CD4-positive, CD25-positive, alpha-beta regulatory T cell (primary cell): ENCODE measurements around the gene NEDD4. TPM values are rescaled to one million over a fixed set of nuclear protein-coding genes. Genes with fewer than 3 reads are reported as not detected.
"Not testable (repeated sequence)": the region's sequence is repeated elsewhere in the genome, so short reads cannot be mapped to it uniquely, and the experiment has no call there.

Experiments used
- ATAC-seq, 2 donors: fragments of 150-1000 bp; cut with Tn5 transposase; one replicate each; pipeline ENCODE4 v1.10.0; 2021; ENCODE audit warnings: low read depth in 2 of 2, moderate number of reproducible peaks in 2 of 2, moderate library complexity in 1 of 2
- DNase-seq, 3 donors: peaks; one replicate each; pipeline versions ENCODE4 v3.0.0 to v3.0.0-alpha.2; 2012 to 2022; ENCODE audit warnings: mixed read lengths in 1 of 3
- H3K27ac ChIP-seq: one replicate; pipeline ENCODE4 v1.7.0; 2013; ENCODE audit warnings: mild to moderate bottlenecking, low read length; ENCODE audit not compliant: insufficient read depth, poor library complexity, severe bottlenecking
- H3K27me3 ChIP-seq: one replicate; pipeline ENCODE4 v1.7.0; 2013; ENCODE audit warnings: low read length; ENCODE audit not compliant: control insufficient read depth, insufficient read depth
- H3K36me3 ChIP-seq: one replicate; pipeline ENCODE4 v1.7.0; 2013; ENCODE audit warnings: mild to moderate bottlenecking, low read length, moderate library complexity; ENCODE audit not compliant: control insufficient read depth, insufficient read depth
- H3K4me1 ChIP-seq: 2 replicates; pipeline ENCODE4 v1.7.0; 2013; ENCODE audit warnings: mild to moderate bottlenecking, low read length; ENCODE audit not compliant: insufficient read depth, control insufficient read depth, poor library complexity, severe bottlenecking
- H3K4me3 ChIP-seq: one replicate; pipeline ENCODE4 v1.7.0; 2013; ENCODE audit warnings: low read depth, mild to moderate bottlenecking, low read length, moderate library complexity
- H3K9me3 ChIP-seq, 2 experiments: 1 replicate in 1 of 2; 2 replicates in 1 of 2; pipeline ENCODE4 v1.7.0; 2013; ENCODE audit warnings: low read length in 2 of 2, mild to moderate bottlenecking in 1 of 2, moderate library complexity in 1 of 2; ENCODE audit not compliant: control insufficient read depth in 2 of 2
- H3K27ac Mint-ChIP-seq, 3 donors: one replicate each; pipeline ENCODE4 v1.8.0; 2020 to 2022; ENCODE audit warnings: mild to moderate bottlenecking in 3 of 3, mixed read lengths in 3 of 3, moderate library complexity in 2 of 3
- H3K27me3 Mint-ChIP-seq: one replicate; pipeline ENCODE4 v1.8.0; 2022; ENCODE audit warnings: mild to moderate bottlenecking, mixed read lengths
- H3K36me3 Mint-ChIP-seq: one replicate; pipeline ENCODE4 v1.8.0; 2020; ENCODE audit warnings: mixed read lengths
- H3K4me1 Mint-ChIP-seq, 4 donors: one replicate each; pipeline ENCODE4 v1.8.0; 2020 to 2022; ENCODE audit warnings: mixed read lengths in 4 of 4, mild to moderate bottlenecking in 1 of 4
- H3K4me3 Mint-ChIP-seq, 4 donors: one replicate each; pipeline ENCODE4 v1.8.0; 2020 to 2022; ENCODE audit warnings: mild to moderate bottlenecking in 4 of 4, mixed read lengths in 4 of 4, moderate library complexity in 3 of 4
- H3K9me3 Mint-ChIP-seq, 7 donors: one replicate each; pipeline ENCODE4 v1.8.0; 2020 to 2022; ENCODE audit warnings: mixed read lengths in 7 of 7, mild to moderate bottlenecking in 3 of 7, moderate library complexity in 2 of 7
- polyA plus RNA-seq, 4 donors: library from polyadenylated mRNA; unstranded; fragments of 300-500 nt; fragmentation: Illumina TruSeq; gene quantifications; one replicate each; pipeline ENCODE4 v1.2.3, GENCODE V29; 2021
- total RNA-seq: library from RNA; stranded (reverse); gene quantifications from one replicate; pipeline ENCODE4 v1.2.3, GENCODE V29; 2022

The NEDD4 gene
- total and polyA plus RNA-seq, 5 donors from 2014 or later = 2.4 to 10.0 (median 5.6) TPM

DNA sequence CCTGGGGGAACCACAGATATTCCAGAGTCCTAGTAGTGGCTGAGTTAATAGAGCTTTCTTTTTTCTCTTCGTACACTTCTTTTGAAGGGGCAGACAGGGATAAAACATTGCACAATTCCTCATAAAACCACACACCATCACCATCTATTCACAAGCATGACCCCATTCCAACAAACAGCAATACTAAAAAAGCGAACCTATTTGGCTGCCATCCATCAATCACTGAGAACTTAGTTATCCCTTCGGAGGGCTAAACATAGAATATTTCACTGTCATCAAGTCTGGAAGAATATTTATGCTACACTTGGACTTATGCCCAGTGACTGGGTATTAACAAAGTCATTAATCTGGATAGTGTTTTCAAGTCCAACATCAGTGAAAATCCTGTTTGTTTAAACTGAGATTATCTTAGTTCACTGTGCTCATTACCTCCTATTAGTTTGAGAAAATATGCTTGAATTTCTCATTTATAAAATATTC lies 170.2 kb downstream of the NEDD4 start:
- no peak overlapping the region for H3K27ac Mint-ChIP-seq
- no peak for DNase-seq
- H3K9me3 ChIP-seq = no peaks in the 10 kb centered on the region

DNA sequence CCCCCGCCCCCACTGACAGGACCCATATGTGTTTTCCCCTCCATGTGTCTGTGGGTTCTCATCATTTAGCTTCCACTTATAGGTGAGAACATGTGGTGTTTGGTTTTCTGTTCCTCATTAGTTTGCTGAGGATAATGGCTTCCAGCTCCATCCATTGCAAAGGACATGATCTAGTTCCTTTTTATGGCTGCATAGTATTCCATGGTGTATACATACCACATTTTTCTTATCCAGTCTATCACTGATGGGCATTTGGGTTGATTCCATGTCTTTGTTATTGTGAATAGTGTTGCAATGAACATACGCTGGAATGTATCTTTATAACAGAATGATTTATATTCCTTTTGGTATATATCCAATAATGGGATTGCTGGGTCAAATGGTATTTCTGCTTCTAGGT lies 171.7 kb downstream of the NEDD4 start:
- not testable (repeated sequence) for H3K9me3 ChIP-seq, H3K4me1 ChIP-seq, ATAC-seq, H3K27ac Mint-ChIP-seq, H3K36me3 ChIP-seq, H3K4me3 Mint-ChIP-seq, H3K4me3 ChIP-seq, H3K4me1 Mint-ChIP-seq, H3K9me3 Mint-ChIP-seq, H3K27me3 ChIP-seq, DNase-seq, H3K27ac ChIP-seq, H3K36me3 Mint-ChIP-seq
- H3K27me3 Mint-ChIP-seq = peaks cover 12% of the 10 kb centered on the region

More for the DNA sequence above, 170.2 kb downstream of the NEDD4 start:
- Mint-ChIP-seq H3K4me3 (no peak overlapping the region), H3K9me3 (peaks cover 0 to 3% (median 0%) of the 10 kb centered on the region in 7 donors), H3K27me3 (peaks cover 7% of the 10 kb centered on the region), H3K36me3 (no peaks in the 10 kb centered on the region), H3K4me1 (no peaks in the 10 kb centered on the region)
- no peaks in the 10 kb centered on the region for H3K36me3 ChIP-seq
- no peaks in the 10 kb centered on the region for H3K4me1 ChIP-seq
- H3K27me3 ChIP-seq = no peaks in the 10 kb centered on the region
- H3K4me3 ChIP-seq = no peak overlapping the region
- no peak for ATAC-seq
- no peak overlapping the region for H3K27ac ChIP-seq

DNA sequence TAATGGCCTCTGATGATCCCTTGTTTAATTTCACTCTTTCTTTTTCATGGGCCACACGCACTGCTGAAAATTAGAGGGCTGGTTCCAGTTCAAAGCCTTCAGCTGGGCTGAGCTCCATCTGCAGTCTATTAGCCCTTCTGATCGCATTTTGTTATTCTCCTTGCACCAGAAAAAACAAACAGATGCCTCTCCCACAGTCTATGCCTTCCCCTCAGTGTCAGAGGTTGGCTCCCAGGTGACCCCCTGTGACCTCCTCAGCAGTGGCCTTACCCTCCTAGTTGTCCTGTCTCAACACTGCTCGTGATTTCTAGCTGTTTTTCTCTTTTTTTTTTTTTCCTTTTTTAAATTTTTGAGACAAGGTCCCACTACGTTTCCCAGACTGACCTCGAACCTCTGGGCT lies 173.4 kb downstream of the NEDD4 start:
- H3K36me3 Mint-ChIP-seq = no peaks in the 10 kb centered on the region
- H3K27ac Mint-ChIP-seq = no peak overlapping the region

DNA sequence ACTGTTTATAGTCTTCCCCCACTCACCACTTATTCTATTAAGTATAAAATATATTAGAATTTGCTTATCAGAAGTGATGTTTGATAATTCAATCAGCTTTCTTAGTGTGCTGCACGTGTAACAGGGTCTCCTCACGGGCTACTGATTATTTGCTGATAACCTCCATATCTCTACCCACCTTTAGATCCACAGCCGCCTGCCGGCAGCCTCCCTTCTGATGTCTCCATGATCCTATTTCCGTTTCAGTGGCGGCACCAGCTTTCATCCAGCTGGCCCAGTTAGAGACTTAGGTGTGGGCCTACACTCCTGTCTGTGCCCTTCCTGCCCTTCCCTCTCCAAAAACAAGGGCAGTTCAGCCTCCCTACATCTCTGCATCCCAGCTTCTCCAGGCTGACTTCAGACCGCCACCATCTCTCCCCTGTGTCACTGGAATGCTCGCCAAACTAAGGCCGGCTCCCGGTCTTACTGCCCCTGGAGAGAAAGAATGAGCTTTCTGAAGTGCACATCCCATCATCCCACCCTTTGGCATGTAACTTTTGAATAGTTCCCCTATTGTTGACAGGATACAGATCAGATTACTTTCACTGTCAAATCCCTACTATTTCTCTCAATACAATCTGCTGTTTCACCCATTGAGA lies 173.9 kb downstream of the NEDD4 start:
- H3K27ac ChIP-seq = no peak overlapping the region
- Mint-ChIP-seq H3K4me1 (no peaks in the 10 kb centered on the region), H3K27me3 (peaks cover 12% of the 10 kb centered on the region), H3K9me3 (peaks cover 0 to 3% (median 0%) of the 10 kb centered on the region in 7 donors), H3K27ac (no peak overlapping the region), H3K36me3 (no peaks in the 10 kb centered on the region), H3K4me3 (no peak overlapping the region)
- H3K4me3 ChIP-seq = no peak overlapping the region
- DNase-seq (no peak), ATAC-seq (no peak)
- no peaks in the 10 kb centered on the region for H3K27me3 ChIP-seq
- no peaks in the 10 kb centered on the region for H3K36me3 ChIP-seq
- H3K9me3 ChIP-seq = no peaks in the 10 kb centered on the region
- no peaks in the 10 kb centered on the region for H3K4me1 ChIP-seq

More for the DNA sequence above, 173.4 kb downstream of the NEDD4 start:
- H3K9me3 ChIP-seq = no peaks in the 10 kb centered on the region
- no peaks in the 10 kb centered on the region for H3K27me3 ChIP-seq
- no peaks in the 10 kb centered on the region for H3K36me3 ChIP-seq
- H3K27me3 Mint-ChIP-seq = peaks cover 12% of the 10 kb centered on the region
- no peak for ATAC-seq
- no peak for DNase-seq
- H3K4me3 Mint-ChIP-seq = no peak overlapping the region
- no peak overlapping the region for H3K4me3 ChIP-seq
- H3K4me1 ChIP-seq = no peaks in the 10 kb centered on the region
- peaks cover 0 to 3% (median 0%) of the 10 kb centered on the region in 7 donors for H3K9me3 Mint-ChIP-seq
- H3K4me1 Mint-ChIP-seq = no peaks in the 10 kb centered on the region
- H3K27ac ChIP-seq = no peak overlapping the region

DNA sequence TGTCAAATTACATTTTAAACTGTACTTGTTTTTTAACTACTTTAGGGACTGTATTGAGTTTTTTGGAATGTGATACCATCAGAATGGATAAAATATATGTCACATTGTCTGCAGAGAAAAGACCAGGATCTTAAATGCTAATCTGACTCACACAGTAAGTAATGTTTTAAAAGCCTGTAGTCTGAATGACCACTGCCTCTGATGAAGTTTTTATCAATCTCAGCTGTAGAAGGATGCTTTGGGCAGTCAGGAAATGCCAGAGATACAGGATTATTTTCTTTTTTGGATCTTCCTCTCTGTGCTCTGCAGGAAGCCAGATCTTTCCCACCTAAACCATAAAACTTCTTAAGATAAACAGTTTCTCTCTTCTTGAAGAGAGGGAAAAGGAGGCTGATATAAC lies 177.4 kb downstream of the NEDD4 start:
- H3K4me1 Mint-ChIP-seq = no peaks in the 10 kb centered on the region
- Histone ChIP-seq H3K27ac (no peak overlapping the region), H3K4me3 (no peak overlapping the region), H3K9me3 (no peaks in the 10 kb centered on the region), H3K36me3 (no peaks in the 10 kb centered on the region), H3K27me3 (no peaks in the 10 kb centered on the region), H3K4me1 (no peaks in the 10 kb centered on the region)
- no peak overlapping the region for H3K27ac Mint-ChIP-seq
- ATAC-seq (no peak), DNase-seq (no peak)
- no peak overlapping the region for H3K4me3 Mint-ChIP-seq
- no peaks in the 10 kb centered on the region for H3K36me3 Mint-ChIP-seq
- peaks cover 12% of the 10 kb centered on the region for H3K27me3 Mint-ChIP-seq
- peaks cover 0 to 2% (median 0%) of the 10 kb centered on the region in 7 donors for H3K9me3 Mint-ChIP-seq

DNA sequence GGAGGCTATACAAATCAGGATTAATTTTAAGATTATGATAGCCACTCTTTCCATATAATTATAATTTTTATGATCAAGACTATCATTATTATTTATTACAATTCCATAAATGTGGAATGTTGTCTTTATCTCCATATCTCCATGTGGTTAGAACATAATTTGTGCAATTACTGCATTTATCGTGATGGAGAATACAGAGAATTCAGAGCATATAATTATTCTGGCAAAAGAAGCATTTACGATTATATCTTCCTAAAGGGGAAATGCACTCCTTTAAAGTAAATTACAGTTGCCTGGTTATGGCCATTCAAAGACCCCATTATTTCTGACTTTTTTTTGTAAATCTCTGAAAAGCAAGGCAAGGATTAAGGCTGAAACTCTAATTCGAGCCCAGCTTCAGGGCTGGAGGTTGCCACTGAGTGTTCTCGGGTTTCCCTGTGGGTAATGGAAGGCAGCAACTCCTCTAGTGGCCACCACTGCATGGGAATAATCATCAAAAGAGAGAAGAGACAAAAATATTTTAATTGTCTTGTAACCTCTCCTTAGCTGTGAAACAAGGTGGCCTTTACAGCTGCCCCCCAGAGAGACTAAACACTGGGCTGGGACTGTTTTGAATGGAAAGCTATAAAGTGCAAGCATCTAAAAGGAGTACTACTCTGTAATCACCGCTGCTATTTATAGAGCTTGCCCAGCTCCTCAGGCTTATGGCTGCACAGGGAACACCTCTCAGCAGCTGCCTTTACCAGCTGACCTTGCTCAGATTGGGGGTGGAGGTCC lies 190.6 kb downstream of the NEDD4 start:
- Histone ChIP-seq H3K4me3 (no peak overlapping the region), H3K27me3 (no peaks in the 10 kb centered on the region), H3K9me3 (no peaks in the 10 kb centered on the region), H3K36me3 (no peaks in the 10 kb centered on the region), H3K4me1 (no peaks in the 10 kb centered on the region), H3K27ac (no peak overlapping the region)
- H3K9me3 Mint-ChIP-seq = no peaks in the 10 kb centered on the region
- no peak for DNase-seq
- H3K4me1 Mint-ChIP-seq = peaks cover 0 to 2% (median under 1%) of the 10 kb centered on the region in 4 donors
- H3K27me3 Mint-ChIP-seq = peaks cover 32% of the 10 kb centered on the region
- no peaks in the 10 kb centered on the region for H3K36me3 Mint-ChIP-seq
- no peak overlapping the region for H3K27ac Mint-ChIP-seq
- no peak overlapping the region for H3K4me3 Mint-ChIP-seq
- ATAC-seq = no peak

DNA sequence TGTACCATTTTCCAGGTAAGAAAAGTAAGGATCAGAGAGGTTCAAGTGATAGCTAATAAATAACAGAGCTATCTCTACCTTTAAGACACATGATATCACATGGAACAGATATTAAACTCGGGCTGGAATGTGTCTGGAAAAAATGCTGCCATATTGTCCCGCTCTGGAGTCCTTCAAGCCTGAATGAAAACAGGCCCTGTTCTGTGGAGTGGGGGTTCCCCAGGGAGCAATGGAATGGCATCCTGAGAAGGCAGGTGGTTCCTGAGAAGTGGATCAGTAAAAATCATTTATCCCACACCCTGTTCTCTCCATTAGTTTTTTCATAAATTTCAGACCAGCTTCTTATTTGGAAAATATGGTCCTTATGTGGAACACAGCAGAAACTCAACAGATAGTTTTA lies 193.2 kb downstream of the NEDD4 start:
- DNase-seq (no peak), ATAC-seq (no peak)
- H3K4me3 ChIP-seq = no peak overlapping the region
- no peaks in the 10 kb centered on the region for H3K36me3 ChIP-seq
- peaks cover 5% of the 10 kb centered on the region for H3K27me3 ChIP-seq
- Mint-ChIP-seq H3K27me3 (peaks cover 44% of the 10 kb centered on the region), H3K27ac (no peak overlapping the region), H3K4me1 (peaks cover 0 to 2% (median under 1%) of the 10 kb centered on the region in 4 donors), H3K4me3 (no peak overlapping the region), H3K36me3 (no peaks in the 10 kb centered on the region), H3K9me3 (peaks cover 0 to 2% (median 0%) of the 10 kb centered on the region in 7 donors)
- H3K9me3 ChIP-seq = peaks cover 0 to under 1% of the 10 kb centered on the region in 2 experiments
- no peak overlapping the region for H3K27ac ChIP-seq
- no peaks in the 10 kb centered on the region for H3K4me1 ChIP-seq
